Activated naive CD8-positive, alpha-beta T cell (primary cell): ENCODE data around the gene TTC28.

Source experiments
- H3K27ac Mint-ChIP-seq: one replicate; pipeline ENCODE4 v1.8.0; 2021; ENCODE audit warnings: mixed read lengths
- H3K27me3 Mint-ChIP-seq: one replicate; pipeline ENCODE4 v1.8.0; 2021; ENCODE audit warnings: mixed read lengths
- H3K36me3 Mint-ChIP-seq: one replicate; pipeline ENCODE4 v1.8.0; 2021; ENCODE audit warnings: mixed read lengths
- H3K4me1 Mint-ChIP-seq: one replicate; pipeline ENCODE4 v1.8.0; 2021; ENCODE audit warnings: low read depth, mixed read lengths
- H3K4me3 Mint-ChIP-seq: one replicate; pipeline ENCODE4 v1.8.0; 2021; ENCODE audit warnings: mild to moderate bottlenecking, mixed read lengths
- H3K9me3 Mint-ChIP-seq: one replicate; pipeline ENCODE4 v1.8.0; 2021; ENCODE audit warnings: low read depth, mixed read lengths

The TTC28 gene

DNA sequence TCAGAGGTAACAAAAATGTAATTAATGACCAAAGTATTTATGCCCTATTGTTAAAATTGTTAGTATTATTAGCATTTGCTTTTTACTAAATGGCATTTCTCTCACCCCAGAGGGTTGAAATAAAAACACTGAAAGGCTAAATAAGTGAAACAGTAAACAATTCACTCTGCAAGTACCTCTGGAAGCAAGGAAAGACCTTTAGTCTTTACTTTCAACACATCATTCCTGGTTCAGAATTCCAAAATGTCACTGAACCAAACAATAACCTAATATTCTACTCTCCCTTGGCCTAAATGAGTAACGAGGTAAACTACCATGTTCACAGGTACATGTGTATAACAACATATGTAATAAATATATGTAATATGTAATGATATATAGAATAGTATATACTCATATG is 369.3 kb downstream of the TTC28 start:
- H3K4me1 Mint-ChIP-seq: no peaks in the 10 kb centered on the region
- no peak overlapping the region for H3K27ac Mint-ChIP-seq
- no peaks in the 10 kb centered on the region for H3K9me3 Mint-ChIP-seq
- H3K27me3 Mint-ChIP-seq: no peaks in the 10 kb centered on the region
- no peak overlapping the region for H3K4me3 Mint-ChIP-seq
- no peaks in the 10 kb centered on the region for H3K36me3 Mint-ChIP-seq

DNA sequence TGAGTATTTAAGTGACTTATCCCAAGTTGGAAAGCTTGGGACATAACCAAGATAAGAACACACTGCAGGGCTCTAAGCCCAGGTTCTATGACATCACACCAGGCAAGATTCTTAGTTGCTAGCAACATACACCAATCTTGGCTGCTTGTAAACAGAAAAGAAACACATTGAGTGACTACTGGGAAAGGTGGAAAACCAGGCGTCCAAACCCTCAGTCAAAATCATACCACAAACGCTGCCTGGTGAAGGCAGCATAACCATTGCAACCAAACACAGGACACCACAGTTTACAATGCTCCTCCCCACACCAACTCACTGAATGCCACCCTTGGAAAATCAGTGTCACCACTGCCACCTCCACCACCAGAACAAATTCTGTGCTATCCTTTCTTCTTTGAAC is 379.9 kb downstream of the TTC28 start:
- H3K9me3 Mint-ChIP-seq: no peaks in the 10 kb centered on the region
- H3K27me3 Mint-ChIP-seq: no peaks in the 10 kb centered on the region
- peaks cover 5% of the 10 kb centered on the region for H3K36me3 Mint-ChIP-seq
- H3K4me3 Mint-ChIP-seq: no peak overlapping the region
- no peak overlapping the region for H3K27ac Mint-ChIP-seq
- H3K4me1 Mint-ChIP-seq: peaks cover 2% of the 10 kb centered on the region

DNA sequence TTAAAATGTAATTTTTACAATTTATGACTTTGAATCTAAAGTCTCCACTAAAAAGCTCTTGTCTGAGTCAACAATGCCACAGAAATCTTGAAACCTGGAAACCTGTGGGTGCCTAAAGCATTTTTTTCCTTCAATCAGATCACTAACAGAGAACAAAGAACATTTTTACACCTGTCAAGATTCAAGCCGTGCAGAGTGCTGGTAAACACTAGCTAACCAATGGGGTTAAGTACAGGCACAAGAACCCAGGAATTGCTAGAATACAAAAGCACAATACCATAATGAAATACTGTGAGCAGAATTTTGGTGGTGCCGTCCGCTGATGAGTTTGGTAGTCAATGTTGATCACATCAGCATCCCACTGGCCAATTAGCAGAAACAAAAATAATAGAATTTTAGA is 380.3 kb downstream of the TTC28 start:
- no peak overlapping the region for H3K27ac Mint-ChIP-seq
- peaks cover 2% of the 10 kb centered on the region for H3K4me1 Mint-ChIP-seq
- H3K36me3 Mint-ChIP-seq: peaks cover 3% of the 10 kb centered on the region
- no peaks in the 10 kb centered on the region for H3K27me3 Mint-ChIP-seq
- no peaks in the 10 kb centered on the region for H3K9me3 Mint-ChIP-seq
- no peak overlapping the region for H3K4me3 Mint-ChIP-seq

- no peaks in the 10 kb centered on the region for H3K9me3 Mint-ChIP-seq
- peaks cover 2% of the 10 kb centered on the region for H3K4me1 Mint-ChIP-seq
- no peak overlapping the region for H3K27ac Mint-ChIP-seq
- H3K27me3 Mint-ChIP-seq: no peaks in the 10 kb centered on the region
- peaks cover 3% of the 10 kb centered on the region for H3K36me3 Mint-ChIP-seq
- no peak overlapping the region for H3K4me3 Mint-ChIP-seq
Measured at GRCh38 chr22:28297504-28297903, 382.1 kb downstream of the TTC28 start.

- H3K4me3 Mint-ChIP-seq: no peak overlapping the region
- peaks cover 2% of the 10 kb centered on the region for H3K4me1 Mint-ChIP-seq
- H3K27ac Mint-ChIP-seq: no peak overlapping the region
- H3K36me3 Mint-ChIP-seq: no peaks in the 10 kb centered on the region
- no peaks in the 10 kb centered on the region for H3K27me3 Mint-ChIP-seq
- H3K9me3 Mint-ChIP-seq: no peaks in the 10 kb centered on the region
Measured at GRCh38 chr22:28296452-28296851, 383.2 kb downstream of the TTC28 start.

- Mint-ChIP-seq H3K36me3 (no peaks in the 10 kb centered on the region), H3K9me3 (no peaks in the 10 kb centered on the region), H3K27me3 (no peaks in the 10 kb centered on the region), H3K4me3 (no peak overlapping the region), H3K27ac (no peak overlapping the region), H3K4me1 (no peaks in the 10 kb centered on the region)
Measured at GRCh38 chr22:28283068-28283654, 396.5 kb downstream of the TTC28 start.

DNA sequence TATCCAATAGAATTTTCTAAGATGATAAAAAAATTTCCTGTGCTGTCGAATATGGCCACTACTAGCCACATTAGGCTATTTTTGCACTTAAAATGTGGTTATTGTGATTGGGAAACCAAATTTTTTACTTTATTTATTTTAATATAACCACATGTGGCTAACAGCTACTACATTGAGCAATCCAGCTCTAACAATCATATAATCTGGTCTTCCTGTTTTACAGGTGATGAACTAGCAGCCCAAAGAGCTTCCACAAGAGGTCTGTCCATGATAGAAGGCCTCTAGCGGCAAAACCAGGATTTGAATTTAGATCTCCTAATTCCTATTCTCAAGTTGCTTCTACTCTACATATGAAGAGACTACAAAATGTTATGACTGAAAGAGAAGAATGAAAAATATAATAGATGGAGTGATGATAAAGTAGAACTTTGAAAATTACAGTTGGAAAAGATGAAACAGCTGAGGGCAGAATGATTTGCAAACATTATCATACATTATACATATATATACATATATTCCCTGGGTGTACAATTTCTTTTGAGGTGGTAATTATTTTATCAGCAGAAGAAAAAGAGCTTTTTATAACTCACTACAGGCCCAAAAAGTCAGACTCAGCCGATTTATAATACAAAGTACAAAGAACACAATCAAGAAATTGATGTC is 397.1 kb downstream of the TTC28 start:
- Mint-ChIP-seq H3K27me3 (no peaks in the 10 kb centered on the region), H3K4me1 (no peaks in the 10 kb centered on the region), H3K27ac (no peak overlapping the region), H3K9me3 (no peaks in the 10 kb centered on the region), H3K4me3 (no peak overlapping the region), H3K36me3 (no peaks in the 10 kb centered on the region)

DNA sequence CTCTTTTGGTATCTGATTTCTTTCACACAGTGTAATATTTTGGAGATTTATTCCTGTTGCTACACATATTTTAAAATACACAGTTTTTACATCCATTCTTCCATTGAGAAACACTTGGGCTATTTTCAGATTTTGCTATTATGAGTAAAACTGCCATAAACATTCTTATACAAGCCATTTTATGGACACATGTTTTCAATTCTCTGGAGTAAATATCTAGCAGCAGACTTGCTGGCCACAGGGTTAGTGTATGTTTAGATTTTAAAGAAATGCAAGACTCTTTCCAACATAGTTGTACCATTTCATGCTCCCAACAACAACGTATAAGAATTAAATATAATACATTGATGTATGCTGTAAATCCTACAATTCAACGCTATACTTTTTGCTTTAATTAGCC is 399.8 kb downstream of the TTC28 start:
- Mint-ChIP-seq H3K4me1 (no peaks in the 10 kb centered on the region), H3K27ac (no peak overlapping the region), H3K4me3 (no peak overlapping the region), H3K27me3 (no peaks in the 10 kb centered on the region), H3K9me3 (no peaks in the 10 kb centered on the region), H3K36me3 (no peaks in the 10 kb centered on the region)

- Mint-ChIP-seq H3K27ac (no peak overlapping the region), H3K4me3 (no peak overlapping the region), H3K36me3 (peaks cover 7% of the 10 kb centered on the region), H3K27me3 (no peaks in the 10 kb centered on the region), H3K9me3 (no peaks in the 10 kb centered on the region), H3K4me1 (no peaks in the 10 kb centered on the region)
Measured at GRCh38 chr22:28269277-28269676, 410.4 kb downstream of the TTC28 start.

DNA sequence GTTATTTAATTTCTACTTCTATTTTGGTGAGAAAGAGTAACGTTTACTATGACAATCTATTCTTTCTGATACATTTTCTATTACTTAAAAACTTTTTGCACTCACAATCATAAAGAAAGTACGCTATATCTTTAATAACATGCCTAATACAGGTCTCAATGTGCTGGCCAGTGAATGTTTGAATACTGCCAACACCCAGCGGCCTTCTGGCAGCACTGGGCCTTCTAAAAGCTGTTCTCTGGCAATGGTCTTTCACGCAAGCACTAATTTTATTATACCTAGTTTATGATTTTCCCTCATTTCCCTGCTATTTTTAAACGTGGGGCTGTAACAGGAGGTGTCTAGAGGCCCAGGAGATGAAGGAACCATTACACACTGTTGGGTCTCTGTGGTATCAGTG is 410.8 kb downstream of the TTC28 start:
- peaks cover 7% of the 10 kb centered on the region for H3K36me3 Mint-ChIP-seq
- no peaks in the 10 kb centered on the region for H3K4me1 Mint-ChIP-seq
- no peaks in the 10 kb centered on the region for H3K27me3 Mint-ChIP-seq

GRCh38 chr22:28268171-28268570 is 411.5 kb downstream of the TTC28 start:
- no peak overlapping the region for H3K4me3 Mint-ChIP-seq
- no peaks in the 10 kb centered on the region for H3K9me3 Mint-ChIP-seq
- H3K27ac Mint-ChIP-seq: no peak overlapping the region
- H3K27me3 Mint-ChIP-seq: no peaks in the 10 kb centered on the region
- peaks cover 7% of the 10 kb centered on the region for H3K36me3 Mint-ChIP-seq
- no peaks in the 10 kb centered on the region for H3K4me1 Mint-ChIP-seq

More for the DNA sequence above, 410.8 kb downstream of the TTC28 start:
- Mint-ChIP-seq H3K27ac (no peak overlapping the region), H3K9me3 (no peaks in the 10 kb centered on the region), H3K4me3 (no peak overlapping the region)

GRCh38 chr22:28260619-28261018 is 419.0 kb downstream of the TTC28 start:
- Mint-ChIP-seq H3K9me3 (no peaks in the 10 kb centered on the region), H3K4me1 (no peaks in the 10 kb centered on the region), H3K4me3 (no peak overlapping the region), H3K36me3 (no peaks in the 10 kb centered on the region), H3K27ac (no peak overlapping the region), H3K27me3 (no peaks in the 10 kb centered on the region)

DNA sequence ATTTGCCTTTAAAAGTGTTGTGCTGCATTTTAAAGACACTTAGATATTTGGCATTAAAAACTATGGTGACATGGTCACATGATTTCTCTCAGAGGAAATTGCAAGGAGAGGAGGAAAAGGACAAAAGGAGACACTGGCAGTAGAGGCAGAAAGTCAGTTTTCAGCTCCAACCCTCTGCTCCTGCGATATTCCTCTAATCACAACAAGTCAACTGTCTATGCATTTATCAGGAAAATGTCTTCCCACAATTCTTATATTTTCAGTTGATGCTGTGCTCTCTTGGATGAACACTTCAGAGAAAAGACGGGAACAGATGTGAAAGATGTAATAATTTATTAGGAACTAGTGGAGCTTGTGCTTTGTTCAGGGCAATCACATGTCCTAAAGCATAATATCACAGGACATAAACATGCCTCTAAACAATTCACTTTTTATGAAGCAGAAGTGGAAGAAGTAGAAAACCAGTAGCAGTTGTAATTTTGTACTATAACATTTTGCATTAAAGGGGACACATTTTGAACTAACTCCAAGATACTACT is 419.8 kb downstream of the TTC28 start:
- Mint-ChIP-seq H3K4me3 (no peak overlapping the region), H3K4me1 (no peaks in the 10 kb centered on the region), H3K27me3 (no peaks in the 10 kb centered on the region), H3K36me3 (peaks cover 2% of the 10 kb centered on the region), H3K9me3 (no peaks in the 10 kb centered on the region), H3K27ac (no peak overlapping the region)

- Mint-ChIP-seq H3K4me3 (no peak overlapping the region), H3K36me3 (peaks cover 2% of the 10 kb centered on the region), H3K27me3 (no peaks in the 10 kb centered on the region), H3K9me3 (no peaks in the 10 kb centered on the region), H3K27ac (no peak overlapping the region), H3K4me1 (no peaks in the 10 kb centered on the region)
Measured at GRCh38 chr22:28254396-28254795, 425.2 kb downstream of the TTC28 start.

DNA sequence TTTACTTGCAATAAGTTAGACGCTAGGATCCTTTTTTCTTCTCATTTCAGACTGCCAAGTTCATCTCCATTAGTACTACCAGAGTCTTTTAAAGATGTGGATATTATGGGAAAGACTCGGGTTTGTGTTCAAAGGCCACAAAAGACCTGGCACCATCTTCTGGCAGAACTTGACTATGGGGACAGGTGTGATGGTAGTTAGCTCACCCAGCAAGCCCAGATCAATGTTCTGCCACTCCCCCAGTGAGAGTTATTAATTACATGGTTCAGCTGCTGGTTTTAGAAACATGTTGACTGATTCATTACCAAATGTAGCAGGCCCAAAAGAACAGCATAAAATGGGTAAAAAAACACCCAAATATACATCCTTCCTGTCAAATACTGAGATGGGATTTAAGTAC is 427.1 kb downstream of the TTC28 start:
- no peaks in the 10 kb centered on the region for H3K4me1 Mint-ChIP-seq
- H3K27ac Mint-ChIP-seq: no peak overlapping the region
- H3K36me3 Mint-ChIP-seq: peaks cover 2% of the 10 kb centered on the region
- H3K9me3 Mint-ChIP-seq: no peaks in the 10 kb centered on the region
- no peaks in the 10 kb centered on the region for H3K27me3 Mint-ChIP-seq
- H3K4me3 Mint-ChIP-seq: no peak overlapping the region
